ENCODE data around the gene OPHN1.
"Not testable (repeated sequence)": the region's sequence is repeated elsewhere in the genome, so short reads cannot be mapped to it uniquely, and the experiment has no call there.

The OPHN1 gene

GRCh38 chrX:68402094-68402493 lies 31.2 kb downstream of the OPHN1 start:
- TF ChIP-seq CTCF (IDR thresholded peaks at IDR 0.05; ENCODE audit: borderline replicate concordance, insufficient read depth, low read depth, low read length), result no peak
- H3K4me3 ChIP-seq (ENCODE audit: low read depth, low read length), result no peak overlapping the region

DNA sequence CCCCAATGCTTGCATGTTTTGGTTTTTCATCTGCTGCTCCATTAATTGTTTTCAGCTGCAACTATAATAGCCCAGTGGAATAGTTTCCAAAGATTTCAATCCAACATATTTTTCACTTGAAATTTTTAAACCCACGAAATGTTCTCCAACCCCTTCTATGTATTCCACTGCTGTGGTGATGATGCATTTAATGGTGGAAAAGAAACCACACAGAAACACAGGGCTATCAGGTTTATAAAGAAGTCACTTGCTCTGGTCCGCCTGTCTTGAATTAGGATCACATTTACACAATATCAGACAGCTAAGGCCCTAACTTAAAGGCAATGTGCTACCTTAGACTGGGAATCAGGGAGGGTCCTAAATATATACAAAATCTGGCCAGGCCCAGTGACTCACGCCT lies 35.0 kb downstream of the OPHN1 start:
- no peak overlapping the region for H3K4me3 ChIP-seq (ENCODE audit: low read depth, low read length)
- TF ChIP-seq CTCF (IDR thresholded peaks at IDR 0.05; ENCODE audit: borderline replicate concordance, insufficient read depth, low read depth, low read length), result no peak

DNA sequence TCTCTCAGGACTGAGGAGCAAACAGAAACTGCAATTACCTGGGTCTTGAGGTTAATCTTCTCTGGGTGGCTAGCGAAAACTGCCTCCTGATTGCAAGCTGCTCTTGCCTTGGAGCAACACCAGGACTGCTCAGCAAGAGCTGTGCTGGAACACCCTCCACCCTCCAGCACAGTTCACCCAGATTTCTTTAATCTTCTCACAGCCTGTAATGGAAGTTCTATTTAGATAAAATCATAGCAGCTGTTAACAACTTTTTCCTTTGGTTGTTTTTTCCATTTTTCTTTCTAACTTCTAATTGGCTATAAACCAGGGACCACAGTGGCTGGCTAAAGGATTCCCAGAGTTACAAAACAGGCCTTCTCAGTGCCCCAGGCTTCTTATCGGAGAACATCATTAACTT lies 36.3 kb downstream of the OPHN1 start:
- H3K4me3 ChIP-seq (ENCODE audit: low read depth, low read length), result no peak overlapping the region
- no peak for TF ChIP-seq CTCF (IDR thresholded peaks at IDR 0.05; ENCODE audit: borderline replicate concordance, insufficient read depth, low read depth, low read length)

DNA sequence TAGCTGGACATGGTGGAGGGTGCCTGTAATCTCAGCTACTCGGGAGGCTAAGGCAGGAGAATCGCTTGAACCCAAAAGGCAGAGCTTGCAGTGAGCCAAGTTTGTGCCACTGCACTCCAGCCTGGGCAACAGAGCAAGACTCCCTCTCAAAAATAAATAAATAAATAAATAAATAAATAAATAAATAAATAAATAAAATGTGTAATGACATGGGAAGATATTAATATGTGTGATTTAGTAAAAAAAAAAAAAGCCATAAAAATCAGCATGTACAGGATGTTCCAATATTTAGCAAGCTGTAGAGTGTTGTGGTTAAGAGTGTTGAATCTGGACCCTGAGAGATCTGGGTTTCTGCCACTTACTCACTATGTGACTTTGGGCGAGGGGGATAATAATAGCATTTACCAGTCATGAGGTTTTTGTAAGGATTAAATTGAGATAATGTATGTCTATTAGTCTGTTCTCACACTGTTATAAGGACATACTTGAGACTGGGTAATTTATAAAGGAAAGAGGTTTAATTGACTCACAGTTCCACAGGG lies 43.8 kb downstream of the OPHN1 start:
- H3K4me3 ChIP-seq (ENCODE audit: low read depth, low read length), result not testable (repeated sequence)

- TF ChIP-seq CTCF (IDR thresholded peaks at IDR 0.05; ENCODE audit: borderline replicate concordance, insufficient read depth, low read depth, low read length), result no peak
Observed at GRCh38 chrX:68387776-68388175, 45.5 kb downstream of the OPHN1 start.

DNA sequence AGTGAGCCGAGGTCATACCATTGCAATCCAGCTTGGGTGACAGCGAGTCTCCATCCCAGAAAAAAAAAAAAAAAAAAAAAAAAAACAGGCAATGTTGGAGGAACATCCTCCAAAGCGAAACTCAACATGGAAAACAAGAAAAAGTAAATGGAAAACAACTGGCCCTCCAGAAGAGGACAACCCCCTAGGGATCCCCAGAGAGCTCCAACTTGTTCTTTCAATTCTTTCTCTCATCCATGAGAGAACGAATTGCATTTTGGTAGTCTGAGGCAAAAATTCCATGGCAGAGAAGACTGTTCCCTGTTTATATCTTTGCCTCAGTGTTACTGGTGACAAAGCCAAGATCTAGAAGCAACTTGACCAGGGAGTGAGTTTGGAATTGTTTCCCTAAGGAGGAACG lies 49.8 kb downstream of the OPHN1 start:
- TF ChIP-seq CTCF (IDR thresholded peaks at IDR 0.05; ENCODE audit: borderline replicate concordance, insufficient read depth, low read depth, low read length), result no peak
- no peak overlapping the region for H3K4me3 ChIP-seq (ENCODE audit: low read depth, low read length)

More at GRCh38 chrX:68387776-68388175, 45.5 kb downstream of the OPHN1 start:
- no peak overlapping the region for H3K4me3 ChIP-seq (ENCODE audit: low read depth, low read length)

DNA sequence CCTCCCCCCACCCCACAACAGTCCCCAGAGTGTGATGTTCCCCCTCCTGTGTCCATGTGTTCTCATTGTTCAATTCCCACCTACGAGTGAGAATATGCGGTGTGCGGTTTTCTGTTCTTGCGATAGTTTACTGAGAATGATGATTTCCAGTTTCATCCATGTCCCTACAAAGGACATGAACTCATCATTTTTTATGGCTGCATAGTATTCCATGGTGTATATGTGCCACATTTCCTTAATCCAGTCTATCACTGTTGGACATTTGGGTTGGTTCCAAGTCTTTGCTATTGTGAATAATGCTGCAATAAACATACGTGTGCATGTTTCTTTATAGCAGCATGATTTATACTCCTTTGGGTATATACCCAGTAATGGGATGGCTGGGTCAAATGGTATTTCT lies 55.7 kb downstream of the OPHN1 start:
- not testable (repeated sequence) for H3K4me3 ChIP-seq (ENCODE audit: low read depth, low read length)

GRCh38 chrX:68376373-68376772 lies 56.9 kb downstream of the OPHN1 start:
- H3K4me3 ChIP-seq (ENCODE audit: low read depth, low read length), result no peak overlapping the region
- TF ChIP-seq CTCF (IDR thresholded peaks at IDR 0.05; ENCODE audit: borderline replicate concordance, insufficient read depth, low read depth, low read length), result no peak

All from GM12875 (cell line).